PC-3 (cell line): Measurements from ENCODE around the gene MGLL. TPM values are rescaled to one million over a fixed set of nuclear protein-coding genes. Genes with fewer than 3 reads are reported as not detected.

Experiments
- ATAC-seq: fragments of 200-7000 bp; cut with Tn5 transposase; 2 replicates; pipeline ENCODE4 v1.9.1; 2020; ENCODE audit warnings: mild to moderate bottlenecking, moderate library complexity
- BruUV-seq: library from RNA; stranded (reverse); fragments of 400-500 nt; replicated peaks from 2 replicates; lab custom pipeline; 2021; lab: Mats Ljungman, UMichigan
- CTCF ChIA-PET: fragments of 300-600 bp; sonication (Branson Sonifier 250); formaldehyde crosslinking; loops from one replicate; lab custom pipeline; 2022; ENCODE audit warnings: antibody characterized with exemption; lab: Charles Lee
- POLR2A ChIA-PET: fragments of 300-600 bp; sonication (Branson Sonifier 250); formaldehyde crosslinking; loops from one replicate; lab custom pipeline; 2022; ENCODE audit warnings: antibody characterized with exemption; ENCODE audit not compliant: unreplicated experiment; lab: Charles Lee
- DNase-seq: peaks from one replicate; pipeline ENCODE4 v3.0.0-alpha.2; 2015
- H2AFZ ChIP-seq: fragments of 300-600 bp; sonication (generic); 2 replicates; pipeline ENCODE4 v1.6.0; 2016; ENCODE audit warnings: antibody characterized with exemption, low read length
- H3F3A ChIP-seq: fragments of 300-600 bp; sonication (generic); one replicate; pipeline ENCODE4 v1.6.0; 2017; ENCODE audit warnings: antibody characterized with exemption, low read length, control low read depth, mild to moderate bottlenecking; ENCODE audit not compliant: unreplicated experiment
- H3K27ac ChIP-seq: fragments of 300-600 bp; sonication (generic); 2 replicates; pipeline ENCODE4 v1.5.1; 2016; ENCODE audit warnings: mild to moderate bottlenecking, low read length
- H3K27me3 ChIP-seq: fragments of 300-600 bp; sonication (generic); 2 replicates; pipeline ENCODE4 v1.6.1; 2016; ENCODE audit warnings: low read length, mixed read lengths
- H3K36me3 ChIP-seq: fragments of 300-600 bp; sonication (generic); 2 replicates; pipeline ENCODE4 v1.6.1; 2016; ENCODE audit warnings: low read depth, mixed run types, low read length, mixed read lengths
- H3K4me1 ChIP-seq: fragments of 300-600 bp; sonication (generic); 2 replicates; pipeline ENCODE4 v1.5.1; 2016; ENCODE audit warnings: low read length; ENCODE audit not compliant: insufficient read depth
- H3K4me2 ChIP-seq: fragments of 300-600 bp; sonication (generic); 2 replicates; pipeline ENCODE4 v1.6.0; 2016; ENCODE audit warnings: low read length
- H3K4me3 ChIP-seq: fragments of 300-600 bp; sonication (generic); 2 replicates; pipeline ENCODE4 v1.5.1; 2016; ENCODE audit warnings: mild to moderate bottlenecking, low read length, mixed read lengths
- H3K79me2 ChIP-seq: fragments of 300-600 bp; sonication (generic); 2 replicates; pipeline ENCODE4 v1.6.1; 2017; ENCODE audit warnings: low read length, mixed read lengths
- H3K9ac ChIP-seq: fragments of 300-600 bp; sonication (generic); 2 replicates; pipeline ENCODE4 v1.6.0; 2016; ENCODE audit warnings: mild to moderate bottlenecking, low read length
- H3K9me2 ChIP-seq: fragments of 300-600 bp; sonication (generic); replicated peaks from 2 replicates; pipeline ENCODE4 v1.6.1; 2016; ENCODE audit warnings: mixed run types, low read length, mixed read lengths
- H3K9me3 ChIP-seq: fragments of 300-600 bp; sonication (generic); 2 replicates; pipeline ENCODE4 v1.6.1; 2016; ENCODE audit warnings: low read length, mixed read lengths
- H4K20me1 ChIP-seq: fragments of 300-600 bp; sonication (generic); 2 replicates; pipeline ENCODE4 v1.6.1; 2016; ENCODE audit warnings: low read length, mixed read lengths
- EZH2 ChIP-seq: fragments of 300-600 bp; sonication (generic); IDR thresholded peaks from one replicate; pipeline ENCODE4 v1.6.1; 2017; ENCODE audit warnings: antibody characterized with exemption, mild to moderate bottlenecking, low read length; ENCODE audit not compliant: unreplicated experiment
- EZH2phosphoT487 ChIP-seq: fragments of 300-600 bp; sonication (generic); IDR thresholded peaks from 2 replicates; pipeline ENCODE4 v1.6.1; 2018; ENCODE audit warnings: mild to moderate bottlenecking, antibody characterized with exemption, low read length, borderline replicate concordance
- intact Hi-C: fragments of 100-400 bp; cut with micrococcal nuclease; formaldehyde crosslinking; loops from 2 replicates; pipeline ENCODE4 v1.9.0; 2023
- total RNA-seq: library from RNA; depleted of rRNA; stranded (reverse); fragments of >200 nt; gene quantifications from 2 replicates; pipeline ENCODE4 v1.2.3, GENCODE V29; 2014
- TF ChIP-seq, protein P1 (sequence below): fragments of 300-600 bp; sonication (generic); conservative IDR thresholded peaks from 2 replicates; pipeline ENCODE4 v1.5.1; 2017; ENCODE audit warnings: antibody characterized with exemption, low read depth, mild to moderate bottlenecking, low read length

MGLL gene
- total RNA-seq, 1 experiment from 2014 or later = 38.7 TPM

DNA sequence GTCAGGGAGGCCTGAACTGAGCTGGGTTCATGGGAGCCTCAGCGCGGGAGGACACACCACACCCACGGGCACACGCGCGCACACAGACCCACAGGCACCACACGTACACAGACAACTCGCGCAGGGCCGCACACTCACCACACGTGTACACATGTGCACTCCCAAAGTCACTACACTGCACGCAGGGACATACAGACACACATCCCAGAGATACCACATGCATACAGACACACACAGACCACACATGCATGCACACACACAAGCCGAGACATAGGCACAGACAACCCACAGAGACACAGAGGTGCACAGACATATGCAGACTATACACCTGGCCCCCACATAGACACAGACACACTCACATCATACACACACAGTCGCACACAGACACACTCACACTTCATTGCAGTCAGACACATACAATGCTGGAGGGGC lies 1.1 kb upstream of the MGLL start:
- intact Hi-C loops = loop anchor here (5.0 kb wide), 2 partner anchors 76 to 139 kb away; no protein-coding TSS in a partner anchor
- H4K20me1 ChIP-seq = no peaks in the 10 kb centered on the region
- peak overlapping the region; percentile 89 for H3K9ac ChIP-seq
- H3K4me1 ChIP-seq = peaks cover 44% of the 10 kb centered on the region
- no peaks in the 10 kb centered on the region for H3K36me3 ChIP-seq
- no peaks in the 10 kb centered on the region for H3K27me3 ChIP-seq
- CTCF ChIA-PET = interaction anchor here (0.5 to 0.6 kb wide), 2 partner anchors 20 to 140 kb away, joined by 3 to 4 read pairs; no protein-coding TSS in a partner anchor
- H3F3A ChIP-seq = no peaks in the 10 kb centered on the region
- peak overlapping the region; percentile 55; the same call in 1 of the 2 replicates for H3K4me3 ChIP-seq
- H2AFZ ChIP-seq = peak overlapping the region; percentile 63; the same call in 1 of the 2 replicates
- H3K9me2 ChIP-seq = no peaks in the 10 kb centered on the region
- ATAC-seq = no peak
- H3K4me2 ChIP-seq = peak overlapping the region; percentile 77
- BruUV-seq = TSS peak; percentile 17
- no peak overlapping the region for H3K27ac ChIP-seq
- no peak for DNase-seq
- POLR2A ChIA-PET = no interaction called here
- TF ChIP-seq EZH2 (no peak), EZH2phosphoT487 (no peak)
- TF ChIP-seq, protein P1, sequence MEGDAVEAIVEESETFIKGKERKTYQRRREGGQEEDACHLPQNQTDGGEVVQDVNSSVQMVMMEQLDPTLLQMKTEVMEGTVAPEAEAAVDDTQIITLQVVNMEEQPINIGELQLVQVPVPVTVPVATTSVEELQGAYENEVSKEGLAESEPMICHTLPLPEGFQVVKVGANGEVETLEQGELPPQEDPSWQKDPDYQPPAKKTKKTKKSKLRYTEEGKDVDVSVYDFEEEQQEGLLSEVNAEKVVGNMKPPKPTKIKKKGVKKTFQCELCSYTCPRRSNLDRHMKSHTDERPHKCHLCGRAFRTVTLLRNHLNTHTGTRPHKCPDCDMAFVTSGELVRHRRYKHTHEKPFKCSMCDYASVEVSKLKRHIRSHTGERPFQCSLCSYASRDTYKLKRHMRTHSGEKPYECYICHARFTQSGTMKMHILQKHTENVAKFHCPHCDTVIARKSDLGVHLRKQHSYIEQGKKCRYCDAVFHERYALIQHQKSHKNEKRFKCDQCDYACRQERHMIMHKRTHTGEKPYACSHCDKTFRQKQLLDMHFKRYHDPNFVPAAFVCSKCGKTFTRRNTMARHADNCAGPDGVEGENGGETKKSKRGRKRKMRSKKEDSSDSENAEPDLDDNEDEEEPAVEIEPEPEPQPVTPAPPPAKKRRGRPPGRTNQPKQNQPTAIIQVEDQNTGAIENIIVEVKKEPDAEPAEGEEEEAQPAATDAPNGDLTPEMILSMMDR = no peak
- H3K9me3 ChIP-seq = no peaks in the 10 kb centered on the region
- H3K79me2 ChIP-seq = peaks cover 42% of the 10 kb centered on the region

DNA sequence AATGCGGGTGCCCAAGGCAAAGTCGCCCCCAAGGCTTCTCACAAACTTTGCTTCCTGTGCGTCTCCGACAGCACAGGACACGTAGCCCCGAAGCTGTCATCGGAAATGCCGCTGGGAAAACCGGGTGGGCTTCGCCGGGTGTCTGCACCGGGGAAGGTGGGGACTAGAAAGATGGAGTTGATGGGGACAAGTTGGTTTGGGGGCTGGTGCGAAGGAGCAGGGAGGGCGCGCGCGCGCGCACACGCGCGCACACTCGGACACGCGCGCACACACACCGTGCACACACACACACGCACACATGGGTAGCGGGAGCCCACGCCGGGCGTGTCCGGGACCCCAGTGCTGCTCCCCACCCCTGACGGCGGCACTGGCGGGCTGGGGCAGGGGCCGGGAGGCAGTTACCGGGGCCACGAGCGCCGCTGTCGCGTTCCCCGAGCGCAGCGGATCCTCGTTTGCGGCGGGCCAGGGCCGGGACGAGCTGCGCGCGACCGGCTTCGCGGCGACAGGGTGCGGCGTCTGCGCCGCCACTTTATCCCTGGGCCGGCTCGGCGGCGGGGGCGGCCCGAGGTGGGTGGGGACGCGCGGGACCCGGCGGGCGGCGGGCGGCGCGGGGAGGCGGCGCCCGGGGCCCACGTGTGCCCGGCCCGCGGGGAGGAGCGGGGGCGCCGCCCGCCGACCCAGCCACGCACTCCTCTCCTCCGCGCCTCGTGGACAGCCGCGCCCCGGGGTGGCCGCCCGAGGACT lies 539 bp upstream of the MGLL start:
- no TSS peak for BruUV-seq
- peaks cover 50% of the 10 kb centered on the region for H3K4me1 ChIP-seq
- H2AFZ ChIP-seq = peak overlapping the region; percentile 81
- POLR2A ChIA-PET = interaction anchor here (1.1 kb wide), 1 partner anchor 55 kb away, joined by 14 read pairs; no protein-coding TSS in a partner anchor
- TF ChIP-seq EZH2 (no peak), EZH2phosphoT487 (no peak)
- TF ChIP-seq, protein P1 = no peak
- H3K36me3 ChIP-seq = no peaks in the 10 kb centered on the region
- H4K20me1 ChIP-seq = no peaks in the 10 kb centered on the region
- peak overlapping the region; percentile 80 for H3K4me3 ChIP-seq
- ATAC-seq (peak; percentile 51), DNase-seq (peak; percentile 29)
- peak overlapping the region; percentile 87 for H3K4me2 ChIP-seq
- no peaks in the 10 kb centered on the region for H3F3A ChIP-seq
- CTCF ChIA-PET = interaction anchor here (0.5 to 1.6 kb wide), 6 partner anchors 19 to 248 kb away, joined by 3 to 10 read pairs (median 3); no protein-coding TSS in a partner anchor
- peaks cover 47% of the 10 kb centered on the region for H3K79me2 ChIP-seq
- peak overlapping the region; percentile 89 for H3K9ac ChIP-seq
- H3K9me3 ChIP-seq = no peaks in the 10 kb centered on the region
- no peaks in the 10 kb centered on the region for H3K9me2 ChIP-seq
- intact Hi-C loops = loop anchor here (5.0 kb wide), 2 partner anchors 76 to 139 kb away; no protein-coding TSS in a partner anchor
- H3K27ac ChIP-seq = peak overlapping the region; percentile 76
- no peaks in the 10 kb centered on the region for H3K27me3 ChIP-seq
